HG03066 (cell line): ENCODE results near the gene BIN1.

Source experiments
- ATAC-seq: cut with Tn5 transposase; IDR thresholded peaks from one replicate; pipeline ENCODE4 v1.9.1; 2021; ENCODE audit warnings: low read depth; ENCODE audit not compliant: unreplicated experiment

BIN1 gene

GRCh38 chr2:127093648-127094210, 13.2 kb downstream of the BIN1 start:
- peak; percentile 48 for ATAC-seq

- no peak for ATAC-seq
Observed at GRCh38 chr2:127092901-127093516, 13.9 kb downstream of the BIN1 start.

- ATAC-seq = no peak
Observed at GRCh38 chr2:127092306-127092705, 14.6 kb downstream of the BIN1 start.

- no peak for ATAC-seq
Observed at GRCh38 chr2:127091886-127092285, 15.1 kb downstream of the BIN1 start.

- no peak for ATAC-seq
Observed at GRCh38 chr2:127091148-127091547, 15.8 kb downstream of the BIN1 start.

- no peak for ATAC-seq
Observed at GRCh38 chr2:127090281-127091120, 16.5 kb downstream of the BIN1 start.

- ATAC-seq = no peak
Observed at GRCh38 chr2:127089478-127090235, 17.3 kb downstream of the BIN1 start.

GRCh38 chr2:127088706-127089105, 18.2 kb downstream of the BIN1 start:
- no peak for ATAC-seq

GRCh38 chr2:127087791-127088495, 19.0 kb downstream of the BIN1 start:
- ATAC-seq = no peak

- ATAC-seq = peak; percentile 72
Observed at GRCh38 chr2:127086990-127087790, 19.8 kb downstream of the BIN1 start.

GRCh38 chr2:127085317-127085681, 21.7 kb downstream of the BIN1 start:
- peak; percentile 19 for ATAC-seq

GRCh38 chr2:127084611-127085316, 22.2 kb downstream of the BIN1 start:
- ATAC-seq = no peak

- no peak for ATAC-seq
Observed at GRCh38 chr2:127083819-127084503, 23.0 kb downstream of the BIN1 start.

GRCh38 chr2:127082974-127083373, 24.0 kb downstream of the BIN1 start:
- ATAC-seq = no peak

GRCh38 chr2:127081826-127082633, 24.9 kb downstream of the BIN1 start:
- ATAC-seq = peak; percentile 48

GRCh38 chr2:127080938-127081755, 25.8 kb downstream of the BIN1 start:
- ATAC-seq = peak; percentile 38
